22Rv1 (cell line): ENCODE data around the gene NR2F6.

Experiments used
- H3K27ac ChIP-seq: fragments of 450-650 bp; 2 replicates; pipeline ENCODE4 v1.5.1; 2017
- ZFX ChIP-seq: fragments of 450-650 bp; IDR thresholded peaks from 2 replicates; pipeline ENCODE4 v1.6.1; 2017; ENCODE audit warnings: antibody characterized with exemption, borderline replicate concordance
- TF ChIP-seq, protein P1 (sequence below): fragments of 450-650 bp; IDR thresholded peaks from 2 replicates; pipeline ENCODE4 v1.5.1; 2017; ENCODE audit warnings: mild to moderate bottlenecking

The NR2F6 gene

DNA sequence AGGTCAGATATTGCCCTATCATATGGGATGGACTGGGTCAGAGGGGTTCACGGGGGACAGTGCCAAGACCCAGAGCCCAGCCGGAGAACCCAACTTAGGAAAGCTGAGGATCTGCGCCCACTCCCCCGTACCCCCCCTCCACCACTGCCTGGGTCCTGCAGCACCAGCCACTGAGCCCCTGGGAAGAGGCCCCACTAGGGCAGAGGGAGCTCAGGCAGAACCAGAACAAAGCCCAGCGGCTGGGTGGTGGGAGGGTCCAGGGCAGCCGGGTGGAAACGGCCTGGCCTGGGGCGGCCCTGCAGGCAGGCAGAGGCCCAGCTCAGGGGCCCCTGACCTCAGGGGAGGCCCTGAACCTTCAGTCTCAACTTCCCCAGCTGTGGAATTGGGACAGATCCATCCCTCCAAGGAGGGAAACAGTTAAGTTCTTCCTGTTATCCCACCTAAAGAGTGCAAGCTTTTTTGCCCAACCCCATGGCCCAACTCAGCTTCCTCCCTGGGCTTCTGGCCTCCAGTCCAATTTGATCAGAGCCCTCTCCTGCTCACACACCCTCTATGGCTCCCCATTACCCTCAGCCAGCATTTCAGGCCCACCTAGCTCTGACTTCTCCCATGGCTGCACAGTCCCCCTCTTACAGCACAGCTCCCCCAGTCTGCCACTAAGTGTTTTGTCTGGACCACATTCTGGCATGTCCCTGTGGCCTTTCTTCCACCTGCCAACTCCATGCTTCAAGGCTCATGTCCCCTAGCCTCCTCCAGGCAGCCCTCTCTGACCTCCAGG lies 3.1 kb downstream of the NR2F6 start:
- TF ChIP-seq ZFX: no peak
- TF ChIP-seq, protein P1, sequence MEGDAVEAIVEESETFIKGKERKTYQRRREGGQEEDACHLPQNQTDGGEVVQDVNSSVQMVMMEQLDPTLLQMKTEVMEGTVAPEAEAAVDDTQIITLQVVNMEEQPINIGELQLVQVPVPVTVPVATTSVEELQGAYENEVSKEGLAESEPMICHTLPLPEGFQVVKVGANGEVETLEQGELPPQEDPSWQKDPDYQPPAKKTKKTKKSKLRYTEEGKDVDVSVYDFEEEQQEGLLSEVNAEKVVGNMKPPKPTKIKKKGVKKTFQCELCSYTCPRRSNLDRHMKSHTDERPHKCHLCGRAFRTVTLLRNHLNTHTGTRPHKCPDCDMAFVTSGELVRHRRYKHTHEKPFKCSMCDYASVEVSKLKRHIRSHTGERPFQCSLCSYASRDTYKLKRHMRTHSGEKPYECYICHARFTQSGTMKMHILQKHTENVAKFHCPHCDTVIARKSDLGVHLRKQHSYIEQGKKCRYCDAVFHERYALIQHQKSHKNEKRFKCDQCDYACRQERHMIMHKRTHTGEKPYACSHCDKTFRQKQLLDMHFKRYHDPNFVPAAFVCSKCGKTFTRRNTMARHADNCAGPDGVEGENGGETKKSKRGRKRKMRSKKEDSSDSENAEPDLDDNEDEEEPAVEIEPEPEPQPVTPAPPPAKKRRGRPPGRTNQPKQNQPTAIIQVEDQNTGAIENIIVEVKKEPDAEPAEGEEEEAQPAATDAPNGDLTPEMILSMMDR: no peak
- H3K27ac ChIP-seq: peak overlapping the region; percentile 92

DNA sequence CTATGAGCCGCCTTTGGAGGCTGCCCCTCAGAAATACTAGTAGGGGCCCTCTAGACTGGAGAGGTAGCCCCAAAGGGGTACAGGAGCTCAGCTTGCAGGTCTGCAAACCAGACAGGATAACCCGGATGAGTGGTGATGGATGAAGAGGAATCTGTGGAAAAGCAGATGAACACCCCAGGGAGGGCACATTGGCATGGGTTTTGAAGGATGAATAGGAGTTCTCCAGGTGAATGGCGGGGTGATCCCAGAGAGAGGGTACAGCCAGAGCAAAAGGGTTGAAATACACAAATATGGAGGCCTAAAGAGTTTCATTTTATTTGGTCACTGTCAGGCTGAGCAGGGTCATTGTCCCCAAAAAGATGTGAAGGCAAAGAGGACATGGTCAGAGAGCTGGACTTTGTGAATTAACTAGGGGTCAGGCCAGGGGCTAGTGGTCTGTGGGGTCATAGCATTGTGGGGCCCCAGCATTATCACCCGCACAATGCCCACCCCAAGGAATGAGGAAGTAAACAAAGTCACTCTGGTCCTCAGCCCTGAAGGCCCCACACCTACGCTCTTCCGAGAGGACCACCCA lies 4.8 kb downstream of the NR2F6 start:
- H3K27ac ChIP-seq: peak overlapping the region; percentile 92; the same call in 1 of the 2 replicates
- TF ChIP-seq ZFX: no peak
- TF ChIP-seq, protein P1: no peak

DNA sequence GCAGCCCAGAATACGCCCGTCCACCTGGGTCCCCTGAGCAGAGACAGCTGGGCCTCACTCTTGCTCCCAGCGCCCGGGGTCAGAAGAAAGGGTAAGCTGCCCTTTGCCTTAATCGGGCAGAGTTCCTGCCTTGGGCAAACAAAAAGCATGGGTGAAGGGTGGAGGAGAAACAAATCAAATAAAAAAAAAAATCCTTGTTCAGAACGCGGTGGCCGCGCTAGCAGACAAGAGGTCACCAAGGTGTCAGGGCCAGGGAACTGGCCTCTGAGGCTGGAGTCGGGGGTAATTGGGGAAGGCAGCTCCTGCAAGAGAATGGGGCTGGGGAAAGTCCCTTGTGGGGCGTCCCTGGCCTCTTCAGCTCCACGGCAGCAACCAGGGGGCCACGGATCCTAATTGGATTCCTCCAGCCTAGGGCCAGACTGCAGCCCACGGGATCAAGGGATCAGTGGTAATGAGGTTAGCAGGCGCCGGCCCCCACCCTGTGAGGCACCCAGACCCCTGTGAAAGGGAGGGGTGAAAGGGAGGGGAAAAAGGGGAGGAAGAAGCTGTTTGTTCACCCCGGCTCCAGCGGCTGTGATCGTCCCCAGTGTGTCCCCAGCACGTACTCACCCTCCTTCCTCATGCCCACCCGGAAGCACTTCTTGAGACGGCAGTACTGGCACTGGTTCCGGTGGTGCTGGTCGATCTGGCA lies 5.5 kb downstream of the NR2F6 start:
- peak overlapping the region; percentile 20; the same call in 1 of the 2 replicates for H3K27ac ChIP-seq

DNA sequence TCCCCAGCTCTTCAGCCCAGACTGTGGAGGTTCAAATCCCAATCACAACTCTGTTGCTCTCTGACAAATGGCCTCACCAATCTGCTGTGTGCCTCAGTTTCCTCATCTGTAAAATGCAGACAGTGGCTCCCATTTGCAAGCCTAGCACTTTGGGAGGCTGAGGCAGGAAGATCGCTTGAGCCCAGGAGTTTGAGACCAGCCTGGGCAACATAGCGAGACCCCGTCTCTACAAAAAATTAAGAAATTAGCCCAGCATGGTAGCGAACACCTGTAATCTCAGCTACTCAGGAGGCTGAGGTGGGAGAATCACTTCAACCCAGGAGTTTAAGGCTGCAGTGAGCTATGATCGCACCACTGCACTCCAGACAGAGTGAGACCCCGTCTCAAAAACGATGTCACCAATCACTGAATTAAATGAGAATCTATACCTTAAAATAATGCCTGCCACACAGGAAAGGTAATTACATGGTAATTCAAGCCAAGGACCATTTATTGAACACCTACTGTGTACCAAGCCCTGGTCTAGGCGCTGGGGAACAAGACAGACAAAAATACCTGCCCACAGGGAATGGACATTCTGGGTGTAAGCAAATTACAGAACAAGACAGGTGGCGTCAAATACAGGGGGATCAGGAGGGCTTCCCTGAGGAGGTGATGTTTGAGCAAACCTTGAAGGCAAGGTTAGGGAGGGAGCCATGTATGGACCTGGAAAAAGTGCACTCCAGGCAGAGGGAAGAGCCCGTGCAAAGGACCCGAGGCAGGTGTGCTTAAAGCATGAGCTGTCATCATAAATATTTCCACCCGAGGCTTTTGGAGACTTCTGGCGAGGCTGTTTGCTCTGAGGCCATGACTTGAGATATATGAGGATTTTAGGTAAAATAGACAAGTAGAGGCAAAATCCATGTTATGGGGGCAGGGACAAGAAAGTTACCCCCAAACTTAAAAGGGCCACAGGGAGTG lies 7.7 kb downstream of the NR2F6 start:
- no peak for TF ChIP-seq ZFX
- TF ChIP-seq, protein P1: no peak
- H3K27ac ChIP-seq: peak overlapping the region; percentile 90

More for the DNA sequence above, 5.5 kb downstream of the NR2F6 start:
- TF ChIP-seq, protein P1: no peak
- no peak for TF ChIP-seq ZFX

DNA sequence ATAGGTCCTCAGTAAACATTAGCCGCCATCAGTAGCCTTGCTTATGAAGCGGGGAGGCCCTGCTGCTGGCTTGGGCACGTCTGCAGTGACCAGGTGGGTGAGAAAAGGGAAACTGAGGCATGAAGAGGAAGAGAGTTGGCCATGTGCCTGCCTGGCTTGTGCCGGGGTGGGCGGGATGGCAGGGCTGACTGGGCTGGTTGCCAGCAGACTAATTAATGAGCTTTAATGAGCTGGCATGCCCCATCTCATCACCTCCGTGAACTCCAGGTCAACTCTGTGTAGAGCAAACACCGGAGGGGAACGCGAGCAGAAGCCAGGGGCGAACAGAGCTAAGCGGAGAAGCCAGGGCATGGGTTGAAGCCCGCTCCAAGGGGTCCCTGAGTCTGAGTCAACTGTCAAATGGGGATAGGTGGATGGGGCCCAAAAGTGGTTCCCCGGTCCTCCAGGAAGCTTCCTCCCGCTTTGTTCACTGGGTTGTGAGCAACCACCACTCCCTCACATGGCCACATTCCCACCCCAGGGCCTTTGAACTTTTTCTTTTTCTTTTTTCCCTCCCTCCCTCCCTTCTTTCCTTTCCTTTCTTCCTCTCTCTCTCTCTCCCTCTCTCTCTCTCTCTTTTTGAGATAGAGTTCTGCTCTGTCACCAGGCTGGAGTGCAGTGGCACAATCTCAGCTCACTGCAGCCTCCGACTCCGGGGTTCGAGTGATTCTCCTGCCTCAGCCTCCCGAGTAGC lies 8.7 kb downstream of the NR2F6 start:
- TF ChIP-seq, protein P1: no peak
- TF ChIP-seq ZFX: no peak
- peak overlapping the region; percentile 90 for H3K27ac ChIP-seq
